Raji (cell line): ENCODE measurements around the gene MTF1.

ENCODE experiments used
- POLR2A ChIP-seq: IDR thresholded peaks from 2 replicates; pipeline ENCODE4 v1.6.1; 2011; ENCODE audit warnings: low read depth, low read length, control low read depth; ENCODE audit not compliant: insufficient read depth

Gene MTF1

DNA sequence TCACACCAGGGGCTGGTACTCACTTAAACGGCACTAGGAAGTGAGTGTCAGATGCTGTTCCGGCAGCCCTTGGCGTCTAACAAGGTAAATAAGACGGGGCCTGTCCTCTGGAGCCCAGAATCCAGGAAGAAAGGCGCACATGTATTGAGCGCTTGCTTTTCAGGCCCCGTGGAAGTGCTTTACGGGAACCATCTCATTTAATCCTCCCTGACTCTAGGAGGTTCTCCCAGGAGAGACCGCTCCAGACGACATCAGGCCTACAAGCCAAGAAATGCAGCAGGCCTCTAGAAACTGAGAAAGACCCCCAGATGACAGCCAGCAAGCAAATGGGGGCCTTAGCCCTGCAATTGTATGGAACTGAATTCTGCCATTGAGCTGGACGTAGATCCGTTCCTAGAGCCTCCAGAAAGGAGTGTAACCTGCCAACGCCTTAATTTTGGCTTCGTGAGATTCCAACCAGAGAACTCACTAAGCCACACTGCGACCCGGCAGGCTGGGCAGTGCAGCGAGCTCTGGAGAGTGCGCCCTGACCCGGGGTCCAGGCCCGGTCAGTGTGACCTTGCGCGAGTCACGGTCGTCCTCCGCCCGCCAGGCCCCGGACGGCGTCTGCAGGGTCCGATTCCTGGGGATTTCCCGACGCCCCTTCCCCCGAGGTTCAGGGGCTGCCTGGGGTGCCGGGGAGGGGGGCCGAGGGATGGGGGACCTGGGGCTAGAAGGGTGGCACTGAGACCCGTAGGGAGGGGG, 66.3 kb downstream of the MTF1 start:
- no peak for TF ChIP-seq POLR2A

- TF ChIP-seq POLR2A, result no peak
Observed at GRCh38 chr1:37782491-37782890, 76.9 kb downstream of the MTF1 start.

DNA sequence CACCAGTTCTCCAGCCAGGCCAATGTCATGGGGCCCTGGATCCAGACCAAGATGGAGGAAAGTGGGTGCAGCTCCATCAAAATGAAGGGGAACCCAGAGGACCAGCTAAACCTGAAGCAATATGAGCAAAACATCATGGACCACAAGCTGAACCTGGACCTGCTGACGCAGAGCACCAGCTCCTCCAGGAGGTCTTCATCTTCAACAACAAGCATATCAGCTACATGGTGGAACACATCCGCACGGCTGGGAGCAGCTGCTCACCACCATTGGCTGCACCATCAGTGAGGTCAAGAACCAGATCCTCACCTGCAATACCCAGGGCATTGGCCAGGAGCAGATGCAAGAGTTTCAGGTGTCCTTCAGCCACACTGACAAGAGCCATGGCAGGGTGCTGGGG, 80.7 kb downstream of the MTF1 start:
- no peak for TF ChIP-seq POLR2A

DNA sequence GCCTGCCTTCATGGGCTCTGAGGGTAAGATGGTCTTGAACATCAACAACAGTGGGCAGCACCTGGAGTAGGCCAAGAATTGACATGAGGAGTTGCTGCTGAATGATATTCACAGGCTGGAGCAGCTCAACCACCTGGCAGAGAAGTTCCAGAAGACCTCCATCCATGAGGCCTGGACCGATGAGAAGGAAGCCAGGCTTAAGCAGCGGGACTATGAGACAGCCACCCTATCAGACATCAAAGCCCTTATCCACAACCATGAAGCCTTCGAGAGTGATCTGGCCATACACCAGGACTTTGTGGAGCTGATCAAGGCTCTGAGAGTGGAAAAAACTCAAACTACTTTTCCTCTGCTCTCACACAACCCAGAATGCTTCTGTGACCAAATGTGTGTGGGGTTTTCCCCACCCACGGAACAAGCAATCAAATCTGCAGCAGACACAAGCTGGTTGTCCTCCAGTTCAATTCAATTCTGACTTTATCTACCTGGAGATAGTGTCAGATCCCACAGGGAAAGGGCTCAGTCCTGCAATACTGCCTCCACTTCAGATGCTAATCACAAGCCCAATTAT, 82.4 kb downstream of the MTF1 start:
- TF ChIP-seq POLR2A, result no peak

DNA sequence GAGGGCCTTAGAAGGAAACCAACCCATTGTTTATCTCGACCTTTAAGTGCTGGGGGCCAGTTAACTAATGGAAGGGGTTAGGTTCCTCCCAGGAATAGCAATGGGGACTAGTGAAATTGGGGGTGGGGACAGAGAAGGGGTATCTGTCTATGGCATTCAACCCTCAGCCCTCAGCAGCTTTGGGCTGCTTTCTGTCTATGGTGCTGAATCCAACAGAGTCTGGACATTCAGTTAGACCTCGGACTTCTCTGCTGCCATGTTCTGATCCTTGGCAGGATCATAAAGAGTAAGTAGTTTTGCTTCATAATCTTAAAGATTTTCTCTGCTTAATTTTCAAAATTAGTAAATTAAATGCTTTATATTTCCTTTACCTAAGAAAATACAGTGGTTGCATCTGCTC, 91.9 kb downstream of the MTF1 start:
- TF ChIP-seq POLR2A, result no peak

DNA sequence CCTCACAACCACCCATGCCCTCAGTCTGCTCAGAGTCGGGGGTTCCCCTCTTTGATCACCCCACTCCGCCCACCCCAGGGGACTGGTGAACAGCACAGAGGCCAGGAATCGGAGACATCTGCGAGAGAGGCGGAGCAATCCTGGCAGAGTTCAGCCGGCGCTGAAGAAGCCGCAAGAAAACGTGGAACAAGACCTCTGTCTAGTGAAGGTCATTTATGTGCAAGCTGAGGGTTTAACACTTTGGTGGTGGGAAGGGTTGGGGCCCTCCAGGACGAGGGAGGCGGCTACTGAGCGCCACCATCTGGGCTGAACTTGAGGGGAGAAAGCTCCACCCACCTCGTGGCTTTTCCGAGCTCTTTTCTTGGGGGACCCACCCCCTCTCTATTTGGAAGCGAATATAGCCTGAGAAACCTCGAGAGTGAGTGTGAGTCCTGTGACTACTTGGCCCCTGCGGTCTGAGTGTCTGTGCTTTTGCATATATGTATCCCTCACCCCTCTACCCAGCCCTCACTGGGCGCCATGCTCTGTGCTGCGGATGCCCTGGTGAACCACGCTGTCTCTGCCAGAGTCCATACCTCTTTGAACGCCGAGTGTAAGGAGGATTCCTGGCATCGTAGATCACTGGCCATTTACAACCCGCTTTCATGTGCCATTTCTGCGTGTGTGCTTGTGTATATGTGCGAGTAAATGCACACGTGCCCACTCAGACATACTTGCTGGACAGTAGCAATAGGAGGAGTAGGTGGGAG, 93.3 kb downstream of the MTF1 start:
- no peak for TF ChIP-seq POLR2A

DNA sequence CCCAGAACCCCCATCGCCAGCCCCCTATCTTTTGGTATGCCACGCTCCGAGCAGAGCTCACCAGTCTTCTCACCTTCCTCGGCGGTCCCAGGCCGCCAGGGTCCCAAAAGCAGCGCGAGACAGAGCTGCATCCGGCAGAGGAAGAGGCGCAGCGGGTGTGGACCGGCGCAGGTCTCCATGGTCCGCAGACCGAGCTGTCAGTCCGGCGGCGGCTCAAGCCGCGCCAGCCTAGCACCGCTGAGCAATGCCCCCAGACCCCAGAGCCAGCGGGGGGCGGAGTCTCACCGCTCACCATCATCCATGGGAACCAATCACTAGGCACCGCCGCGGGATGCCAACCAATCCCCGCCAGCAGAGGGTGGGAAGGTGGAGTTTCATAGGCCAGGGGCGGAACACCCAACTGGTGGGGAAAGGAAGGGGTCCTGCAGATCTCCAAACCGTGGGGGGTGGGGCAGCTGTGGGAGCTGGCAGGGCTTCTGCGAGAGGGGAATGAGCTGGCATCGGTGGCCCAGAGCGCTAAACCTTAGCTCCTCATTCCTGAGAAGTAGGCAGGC, 94.4 kb downstream of the MTF1 start, which contains the start of gene EPHA10:
Gene EPHA10 (minus strand): TSS at position 233 of the 554 bp plus-strand sequence. CDS start 54 bp downstream, at position 179.
- no peak for TF ChIP-seq POLR2A

DNA sequence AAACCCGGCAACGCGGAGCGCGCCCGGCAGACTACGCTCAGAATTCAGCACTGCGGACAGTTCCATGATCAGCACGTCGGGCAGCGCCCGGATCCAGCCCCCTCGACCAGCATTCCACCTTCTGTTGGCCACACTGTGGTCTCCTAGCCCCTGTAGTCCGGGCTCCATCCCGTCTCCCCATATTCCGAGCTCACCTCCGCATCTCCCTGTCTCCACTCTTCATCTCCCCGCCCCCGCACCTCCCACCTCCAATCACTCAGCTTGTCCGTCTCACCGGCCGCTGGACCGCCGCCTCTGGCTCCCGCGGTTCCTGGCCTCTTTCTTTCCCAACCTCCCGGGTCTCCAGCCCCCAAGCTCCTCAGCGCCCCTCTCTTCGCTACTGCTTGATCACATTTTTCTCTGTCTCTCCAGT, 95.0 kb downstream of the MTF1 start:
- no peak for TF ChIP-seq POLR2A

- no peak for TF ChIP-seq POLR2A
Observed at GRCh38 chr1:37763791-37764413, 95.5 kb downstream of the MTF1 start.

- no peak for TF ChIP-seq POLR2A
Observed at GRCh38 chr1:37762516-37762915, 96.9 kb downstream of the MTF1 start.

GRCh38 chr1:37761416-37762095, 97.8 kb downstream of the MTF1 start:
- no peak for TF ChIP-seq POLR2A
